HCT116 (cell line): ENCODE measurements around the gene PDCD1LG2.

Experiments
- EZH2phosphoT487 ChIP-seq: fragments of 200-600 bp; IDR thresholded peaks from 2 replicates; pipeline ENCODE4 v1.6.1; 2018; ENCODE audit warnings: antibody characterized with exemption, borderline replicate concordance
- POLR2A ChIP-seq: IDR thresholded peaks from 2 replicates; pipeline ENCODE4 v1.7.0; 2011; ENCODE audit warnings: borderline replicate concordance; ENCODE audit not compliant: insufficient read depth, insufficient read length; ENCODE audit errors: extremely low read depth
- POLR2AphosphoS5 ChIP-seq: IDR thresholded peaks from 2 replicates; pipeline ENCODE4 v1.6.1; 2011; ENCODE audit warnings: mild to moderate bottlenecking, low read depth, low read length, moderate library complexity
- ZNF274 ChIP-seq: fragments of 200-500 bp; sonication (Bioruptor generic); IDR thresholded peaks from 2 replicates; pipeline ENCODE4 v1.6.1; 2014; ENCODE audit warnings: mild to moderate bottlenecking, low read depth, low read length, inconsistent platforms

GRCh38 chr9:5499889-5500398 lies 10.4 kb upstream of the PDCD1LG2 start:
- TF ChIP-seq ZNF274 (no peak), POLR2AphosphoS5 (no peak), POLR2A (no peak), EZH2phosphoT487 (no peak)
